Measurements from ENCODE around the gene SHBG.

Gene SHBG

GRCh38 chr17:7651097-7651664 is 21.2 kb downstream of the SHBG start:
- DNase-seq, result no peak

GRCh38 chr17:7651665-7652387 is 21.9 kb downstream of the SHBG start:
- DNase-seq, result no peak

DNA sequence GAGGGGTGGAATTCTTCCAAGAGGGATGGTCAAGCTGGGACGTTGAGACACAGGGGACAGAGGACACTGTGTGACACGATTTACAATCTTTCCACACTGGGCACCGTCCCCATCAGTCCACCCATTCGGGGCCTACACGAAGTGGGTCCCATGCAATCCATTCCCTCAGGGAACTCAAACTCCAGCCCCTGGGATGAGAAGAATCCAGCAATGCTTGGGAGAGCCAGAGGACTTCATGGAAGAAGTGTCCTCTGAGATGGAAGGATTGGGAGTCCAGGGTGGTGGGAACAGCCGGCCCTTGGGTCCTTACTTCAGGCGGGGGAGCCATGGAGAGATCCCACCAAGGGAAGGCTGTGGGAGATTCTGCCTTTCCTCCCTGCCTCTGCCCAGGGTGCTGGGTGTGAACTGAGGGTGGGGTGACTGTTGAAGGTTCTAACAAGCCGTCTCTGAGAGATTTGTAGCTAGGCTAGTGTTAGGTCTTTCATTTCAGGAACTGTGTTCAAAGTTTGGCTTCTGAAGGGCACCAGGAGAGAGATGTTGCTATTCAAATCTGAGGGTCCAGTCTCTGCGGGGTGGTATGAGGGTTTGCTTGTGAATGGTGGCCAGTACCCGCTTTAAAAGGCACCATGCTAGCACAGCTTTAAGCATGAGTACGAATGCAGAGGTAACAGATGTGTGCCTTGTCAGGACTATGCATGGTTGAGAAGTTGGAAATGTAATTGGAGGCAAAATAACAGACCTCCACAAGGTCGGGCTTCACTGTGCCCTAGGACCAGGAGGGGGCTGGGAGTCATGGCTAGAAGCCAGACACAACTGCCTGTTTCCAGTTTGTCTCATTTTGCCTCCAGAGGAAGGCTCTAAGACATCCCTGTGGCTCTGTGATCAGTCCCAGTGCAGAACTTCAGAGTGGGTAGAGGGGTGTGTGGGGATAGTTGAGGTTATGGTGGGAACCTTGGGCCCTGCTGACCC is 22.7 kb downstream of the SHBG start:
- peak; percentile 19 for DNase-seq

DNA sequence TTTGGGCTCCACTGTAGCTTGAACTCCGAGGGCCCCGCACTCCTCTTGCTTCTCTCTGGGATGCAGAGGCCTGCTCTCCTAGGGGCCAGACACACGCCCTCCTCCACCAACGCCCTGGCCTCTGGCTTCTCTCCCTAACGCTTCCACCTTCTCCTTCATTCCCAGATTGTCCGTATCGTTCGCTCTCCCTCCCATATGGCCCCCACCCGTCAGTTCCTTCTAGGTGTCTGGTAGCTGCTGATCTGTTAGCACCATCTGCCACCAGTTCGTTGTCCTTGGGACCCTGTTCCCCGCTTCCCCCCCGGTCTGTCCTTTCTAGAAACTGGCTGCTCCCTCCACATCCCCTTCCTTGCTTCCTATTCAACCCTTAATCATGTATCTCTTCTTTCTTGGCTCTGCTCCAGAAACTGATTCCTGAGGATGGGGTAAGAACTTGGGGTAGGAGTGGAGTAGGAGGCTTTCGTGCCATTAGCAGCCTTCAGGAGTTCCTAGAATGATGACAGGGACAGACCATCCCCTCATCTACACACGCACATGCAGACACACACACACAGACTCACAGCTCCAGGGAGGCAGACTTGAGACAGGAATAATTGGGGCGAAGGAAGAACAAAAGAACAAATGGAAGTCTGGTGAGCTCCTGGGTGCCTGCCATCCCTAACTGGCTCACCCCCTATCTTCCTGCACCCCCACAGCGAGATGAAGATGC is 25.1 kb downstream of the SHBG start:
- no peak for DNase-seq

DNA sequence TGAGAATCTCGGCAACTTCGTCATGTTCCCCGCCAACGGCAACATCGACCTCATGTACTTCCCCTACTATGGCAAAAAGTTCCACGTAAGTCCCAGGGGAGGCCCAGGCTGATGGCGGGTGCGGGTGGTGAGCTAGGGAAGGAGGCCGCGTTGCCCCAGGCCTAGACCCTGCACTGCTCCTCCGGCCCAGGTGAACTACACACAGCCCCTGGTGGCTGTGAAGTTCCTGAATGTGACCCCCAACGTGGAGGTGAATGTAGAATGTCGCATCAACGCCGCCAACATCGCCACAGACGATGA is 25.6 kb downstream of the SHBG start:
- no peak for DNase-seq

GRCh38 chr17:7656958-7657609 is 27.1 kb downstream of the SHBG start:
- DNase-seq, result no peak

GRCh38 chr17:7667656-7668406 is 37.9 kb downstream of the SHBG start:
- no peak for DNase-seq

- DNase-seq, result no peak
Measured at GRCh38 chr17:7668482-7668881, 38.5 kb downstream of the SHBG start.

DNA sequence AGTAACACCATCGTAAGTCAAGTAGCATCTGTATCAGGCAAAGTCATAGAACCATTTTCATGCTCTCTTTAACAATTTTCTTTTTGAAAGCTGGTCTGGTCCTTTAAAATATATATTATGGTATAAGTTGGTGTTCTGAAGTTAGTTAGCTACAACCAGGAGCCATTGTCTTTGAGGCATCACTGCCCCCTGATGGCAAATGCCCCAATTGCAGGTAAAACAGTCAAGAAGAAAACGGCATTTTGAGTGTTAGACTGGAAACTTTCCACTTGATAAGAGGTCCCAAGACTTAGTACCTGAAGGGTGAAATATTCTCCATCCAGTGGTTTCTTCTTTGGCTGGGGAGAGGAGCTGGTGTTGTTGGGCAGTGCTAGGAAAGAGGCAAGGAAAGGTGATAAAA is 43.3 kb downstream of the SHBG start:
- peak; percentile 25 for DNase-seq

DNA sequence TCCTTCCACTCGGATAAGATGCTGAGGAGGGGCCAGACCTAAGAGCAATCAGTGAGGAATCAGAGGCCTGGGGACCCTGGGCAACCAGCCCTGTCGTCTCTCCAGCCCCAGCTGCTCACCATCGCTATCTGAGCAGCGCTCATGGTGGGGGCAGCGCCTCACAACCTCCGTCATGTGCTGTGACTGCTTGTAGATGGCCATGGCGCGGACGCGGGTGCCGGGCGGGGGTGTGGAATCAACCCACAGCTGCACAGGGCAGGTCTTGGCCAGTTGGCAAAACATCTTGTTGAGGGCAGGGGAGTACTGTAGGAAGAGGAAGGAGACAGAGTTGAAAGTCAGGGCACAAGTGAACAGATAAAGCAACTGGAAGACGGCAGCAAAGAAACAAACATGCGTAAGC is 45.0 kb downstream of the SHBG start:
- no peak for DNase-seq

- DNase-seq, result no peak
Measured at GRCh38 chr17:7676533-7676932, 46.6 kb downstream of the SHBG start.

GRCh38 chr17:7677388-7678067 is 47.6 kb downstream of the SHBG start:
- DNase-seq, result no peak
